GF-D8 (cell line): ENCODE results near the gene ARL4C.

Source experiments
- DNase-seq: peaks from one replicate; lab custom pipeline; 2025; lab: John Stamatoyannopoulos, UW

ARL4C gene

DNA sequence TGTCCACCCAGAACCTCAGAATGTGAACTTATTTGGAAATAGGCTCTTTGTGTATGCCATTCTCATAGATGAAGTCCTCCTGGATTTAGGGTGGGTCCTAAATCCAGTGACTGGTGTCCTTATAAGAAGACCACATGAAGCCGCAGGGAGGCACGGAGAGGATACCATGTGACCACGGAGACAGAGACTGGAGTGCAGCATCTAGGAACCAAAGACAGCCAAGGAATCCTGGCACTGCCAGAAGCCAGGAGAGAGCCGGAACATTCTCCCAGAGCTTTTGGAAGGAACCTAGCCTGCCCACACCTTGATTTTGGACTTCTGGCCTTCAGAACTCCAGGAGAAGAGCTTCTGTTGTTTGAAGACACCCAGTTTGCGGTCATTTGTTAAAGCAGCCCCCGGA, 49.7 kb downstream of the ARL4C start:
- DNase-seq, result no peak

DNA sequence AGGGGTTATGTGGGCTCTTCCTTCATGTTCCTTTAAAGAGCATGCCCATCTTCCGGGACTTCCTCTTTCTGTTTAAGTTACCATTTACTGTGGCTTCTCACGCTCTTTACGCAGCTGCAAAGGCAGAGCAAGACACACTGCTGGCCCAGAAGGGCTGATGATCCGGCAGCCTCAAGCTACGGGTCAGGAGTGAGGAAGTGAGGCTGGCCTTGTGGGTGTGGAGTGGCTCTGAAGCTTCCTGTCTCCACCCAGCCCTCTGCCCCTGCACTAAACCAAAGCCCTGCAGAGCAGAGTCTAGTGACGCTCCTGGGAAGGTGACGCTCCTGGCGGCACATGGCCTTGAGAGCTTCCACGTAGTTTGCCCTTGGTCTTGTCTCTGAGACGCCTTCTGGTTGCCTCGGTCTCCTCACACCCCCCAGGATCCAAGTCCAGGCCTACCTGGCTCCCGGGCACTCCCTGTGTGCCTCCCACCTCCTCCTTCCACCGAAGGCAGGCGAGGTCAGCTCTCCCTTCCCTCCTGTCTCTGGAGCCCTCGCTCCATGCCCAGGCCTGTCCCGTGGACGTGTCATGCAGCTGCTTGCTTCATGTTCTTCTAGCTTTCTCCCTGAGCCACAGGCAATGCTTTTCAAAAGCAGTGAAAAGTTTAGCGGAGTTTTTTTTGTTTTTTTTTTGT, 50.3 kb downstream of the ARL4C start:
- peak; percentile 14 for DNase-seq

DNA sequence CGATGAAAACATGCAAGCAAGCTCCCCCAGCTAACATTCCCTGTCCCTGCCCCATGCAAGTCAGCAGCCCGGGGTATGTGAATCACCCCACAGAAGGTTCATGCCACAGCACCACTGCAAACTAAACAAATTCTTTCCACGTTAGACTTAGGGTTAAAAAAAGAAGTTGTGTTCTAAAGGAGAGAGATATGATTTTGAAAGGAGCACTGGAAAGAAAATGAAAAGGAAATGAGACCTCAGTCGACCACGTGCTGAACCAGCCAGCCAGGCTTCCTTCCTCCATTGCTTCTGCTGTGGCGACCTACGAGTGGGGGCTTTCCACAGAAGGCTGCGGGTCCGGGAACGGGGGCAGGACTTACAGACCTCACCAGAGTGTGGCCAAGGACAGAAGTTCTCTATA, 52.0 kb downstream of the ARL4C start:
- DNase-seq, result no peak

DNA sequence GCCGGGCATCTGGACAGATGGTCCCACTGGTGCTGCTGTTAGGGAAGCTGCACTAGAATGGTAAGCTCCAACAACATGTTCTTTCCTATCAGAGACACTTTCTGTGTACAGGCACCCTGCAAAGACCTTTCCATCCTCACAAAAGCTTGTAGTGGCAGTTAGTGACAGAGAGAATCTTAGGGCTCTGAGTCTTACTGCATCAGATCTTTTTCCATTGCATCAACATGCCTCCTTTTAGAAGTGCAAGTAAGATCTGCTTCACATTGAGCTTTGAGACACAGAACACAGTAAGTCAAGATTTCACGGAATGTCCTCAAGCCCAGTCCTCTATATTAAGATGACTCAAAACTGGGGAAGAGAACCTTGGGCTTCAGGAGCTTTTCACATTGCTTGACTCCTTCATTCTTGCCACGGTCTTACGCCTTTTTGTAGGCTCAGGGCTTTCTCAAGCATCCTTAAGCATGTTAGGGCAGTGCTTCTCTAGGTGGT, 52.6 kb downstream of the ARL4C start:
- no peak for DNase-seq
